Brain microvascular endothelial cell (primary cell): ENCODE results near the gene DOP1A.

Experiments
- DNase-seq: peaks from one replicate; pipeline ENCODE4 v3.0.0-alpha.2; 2020
- H3K27ac ChIP-seq: fragments of 250-450 bp; sonication (Bioruptor Pico); 2 replicates; pipeline ENCODE4 v1.5.1; 2020; ENCODE audit warnings: mild to moderate bottlenecking, moderate library complexity
- H3K27me3 ChIP-seq: fragments of 250-450 bp; sonication (Bioruptor Pico); replicated peaks from 2 replicates; pipeline ENCODE4 v1.5.1; 2020; ENCODE audit warnings: mild to moderate bottlenecking
- H3K36me3 ChIP-seq: fragments of 250-450 bp; sonication (Bioruptor Pico); replicated peaks from 2 replicates; pipeline ENCODE4 v1.5.1; 2020; ENCODE audit warnings: mild to moderate bottlenecking
- H3K4me3 ChIP-seq: 2 replicates; pipeline ENCODE4 v1.5.1; 2011; ENCODE audit warnings: low read depth, mild to moderate bottlenecking, control low read depth, low read length, moderate library complexity
- CTCF ChIP-seq: IDR thresholded peaks from 2 replicates; pipeline ENCODE4 v1.5.1; 2011; ENCODE audit warnings: low read depth, mild to moderate bottlenecking, moderate library complexity, low read length, control low read depth, inconsistent platforms; ENCODE audit errors: missing control alignments
- in situ Hi-C: cut with HindIII; loops from 2 replicates; pipeline ENCODE4 v1.10.0; 2017; ENCODE audit warnings: low sequenced_read_pairs, low pct_ligation_motif_present

Gene DOP1A

GRCh38 chr6:83215131-83216047 is 147.9 kb downstream of the DOP1A start:
- in situ Hi-C loops, result loop anchor here (25.0 kb wide), 1 partner anchor 297 kb away; the partner anchor contains the start of gene PRSS35
- no peaks in the 10 kb centered on the region for H3K27me3 ChIP-seq
- DNase-seq, result peak; percentile 84
- TF ChIP-seq CTCF, result peak; percentile 91
- no peak overlapping the region for H3K4me3 ChIP-seq
- H3K36me3 ChIP-seq, result no peaks in the 10 kb centered on the region
- H3K27ac ChIP-seq, result peak overlapping the region; percentile 62

DNA sequence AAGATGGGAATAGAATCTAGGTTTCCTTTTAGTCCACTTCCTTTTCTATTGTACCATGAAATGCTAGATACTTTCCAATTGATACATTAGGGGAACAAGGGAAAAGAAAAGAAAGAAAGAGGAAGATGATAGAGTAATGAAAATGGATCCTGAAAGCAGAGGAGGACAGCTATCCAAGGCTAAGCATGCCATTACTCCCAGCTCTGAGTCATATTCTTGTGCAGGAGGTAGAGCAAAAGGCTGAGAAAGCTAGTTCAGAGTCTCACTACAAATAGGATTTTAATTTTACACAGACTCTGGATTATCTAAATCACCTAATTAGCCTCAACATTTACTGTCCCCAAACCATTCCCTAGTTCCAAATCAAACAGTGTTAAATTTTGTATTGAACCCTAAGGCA is 149.3 kb downstream of the DOP1A start:
- DNase-seq, result peak; percentile 25
- Histone ChIP-seq H3K27ac (no peak overlapping the region), H3K36me3 (no peaks in the 10 kb centered on the region), H3K27me3 (no peaks in the 10 kb centered on the region), H3K4me3 (no peak overlapping the region)
- no peak for TF ChIP-seq CTCF
- in situ Hi-C loops, result loop anchor here (25.0 kb wide), 1 partner anchor 295 kb away; the partner anchor contains the start of gene PRSS35
